Neural cell (in vitro differentiated cells): ENCODE measurements around the gene USP12. TPM values are rescaled to one million over a fixed set of nuclear protein-coding genes. Genes with fewer than 3 reads are reported as not detected.

Source experiments
- H2AFZ ChIP-seq: fragments of 200-600, 300-800 bp; sonication (generic), shearing (Covaris generic); 2 replicates; pipeline ENCODE4 v1.6.0; 2014; ENCODE audit warnings: low read depth, mild to moderate bottlenecking, antibody characterized with exemption, low read length, moderate library complexity
- H3F3A ChIP-seq: fragments of 200-600 bp; shearing (Covaris generic); 2 replicates; pipeline ENCODE4 v1.6.1; 2016; ENCODE audit warnings: mild to moderate bottlenecking, moderate library complexity, mixed read lengths, antibody characterized with exemption, low read length; ENCODE audit not compliant: insufficient read depth, poor library complexity, severe bottlenecking
- H3K27ac ChIP-seq: fragments of 200-600, 300-800 bp; sonication (generic), shearing (Covaris generic); 2 replicates; pipeline ENCODE4 v1.5.1; 2014; ENCODE audit warnings: mild to moderate bottlenecking, low read length, moderate library complexity
- H3K27me3 ChIP-seq: fragments of 300-800, 200-600 bp; sonication (generic), shearing (Covaris generic); 2 replicates; pipeline ENCODE4 v1.6.0; 2014; ENCODE audit warnings: mild to moderate bottlenecking, low read depth, low read length, moderate library complexity; ENCODE audit not compliant: insufficient read depth
- H3K36me3 ChIP-seq: fragments of 300-800, 200-600 bp; sonication (generic), shearing (Covaris generic); 2 replicates; pipeline ENCODE4 v1.5.1; 2014; ENCODE audit warnings: mild to moderate bottlenecking, antibody characterized with exemption, low read length, moderate library complexity; ENCODE audit not compliant: insufficient read depth
- H3K4me2 ChIP-seq: fragments of 300-800, 200-600 bp; sonication (generic), shearing (Covaris generic); 2 replicates; pipeline ENCODE4 v1.6.0; 2014; ENCODE audit warnings: mild to moderate bottlenecking, low read length
- H3K4me3 ChIP-seq: fragments of 300-800, 200-600 bp; sonication (generic), shearing (Covaris generic); 2 replicates; pipeline ENCODE4 v1.5.1; 2014; ENCODE audit warnings: mild to moderate bottlenecking, low read length, moderate library complexity
- H3K79me2 ChIP-seq: fragments of 200-600 bp; shearing (Covaris generic); replicated peaks from 2 replicates; pipeline ENCODE4 v1.6.0; 2014; ENCODE audit warnings: mild to moderate bottlenecking, low read length, moderate library complexity; ENCODE audit not compliant: insufficient read depth
- H3K9ac ChIP-seq: fragments of 300-800, 200-600 bp; sonication (generic), shearing (Covaris generic); 2 replicates; pipeline ENCODE4 v1.6.1; 2016; ENCODE audit warnings: mild to moderate bottlenecking, low read length, mixed read lengths
- H3K9me2 ChIP-seq: fragments of 200-600 bp; shearing (Covaris generic); 2 replicates; pipeline ENCODE4 v1.6.1; 2016; ENCODE audit warnings: mild to moderate bottlenecking, low read length, mixed read lengths; ENCODE audit not compliant: insufficient read depth
- H3K9me3 ChIP-seq: fragments of 200-600, 300-800 bp; sonication (generic), shearing (Covaris generic); 2 replicates; pipeline ENCODE4 v1.6.1; 2016; ENCODE audit warnings: mild to moderate bottlenecking, mixed run types, low read length, moderate library complexity, mixed read lengths
- H4K20me1 ChIP-seq: fragments of 200-600 bp; shearing (Covaris generic); 2 replicates; pipeline ENCODE4 v1.6.1; 2016; ENCODE audit warnings: mild to moderate bottlenecking, mixed run types; ENCODE audit not compliant: insufficient read depth
- CTCF ChIP-seq: fragments of 450-650 bp; IDR thresholded peaks from 2 replicates; pipeline ENCODE4 v1.5.1; 2014; ENCODE audit warnings: antibody characterized with exemption, mild to moderate bottlenecking, moderate library complexity; ENCODE audit not compliant: poor library complexity, severe bottlenecking
- EP300 ChIP-seq: fragments of 450-650 bp; conservative IDR thresholded peaks from 2 replicates; pipeline ENCODE4 v1.6.1; 2014; ENCODE audit warnings: antibody characterized with exemption, mild to moderate bottlenecking, moderate library complexity; ENCODE audit not compliant: poor library complexity, severe bottlenecking
- EZH2 ChIP-seq: fragments of 200-600, 300-800 bp; shearing (Covaris generic), sonication (generic); IDR thresholded peaks from 2 replicates; pipeline ENCODE4 v1.6.1; 2014; ENCODE audit warnings: antibody characterized with exemption, low read length, borderline replicate concordance, mild to moderate bottlenecking; ENCODE audit not compliant: insufficient read depth, poor library complexity, severe bottlenecking
- MXI1 ChIP-seq: fragments of 450-650 bp; conservative IDR thresholded peaks from 2 replicates; pipeline ENCODE4 v1.6.1; 2014; ENCODE audit warnings: antibody characterized with exemption, mild to moderate bottlenecking; ENCODE audit not compliant: poor library complexity, severe bottlenecking
- POLR2AphosphoS5 ChIP-seq: IDR thresholded peaks from 2 replicates; pipeline ENCODE4 v1.6.1; 2012
- RAD21 ChIP-seq: fragments of 450-650 bp; conservative IDR thresholded peaks from 2 replicates; pipeline ENCODE4 v1.6.1; 2014; ENCODE audit warnings: antibody characterized with exemption, mild to moderate bottlenecking, moderate library complexity
- REST ChIP-seq: IDR thresholded peaks from 2 replicates; pipeline ENCODE4 v1.6.1; 2012; ENCODE audit warnings: borderline replicate concordance
- SMC3 ChIP-seq: fragments of 450-650 bp; conservative IDR thresholded peaks from 2 replicates; pipeline ENCODE4 v1.6.1; 2014; ENCODE audit warnings: antibody characterized with exemption, mild to moderate bottlenecking, moderate library complexity; ENCODE audit not compliant: poor library complexity
- TAF1 ChIP-seq: IDR thresholded peaks from 2 replicates; pipeline ENCODE4 v1.6.1; 2012; ENCODE audit warnings: low read depth
- polyA plus RNA-seq: library from polyadenylated mRNA; depleted of rRNA; stranded (reverse); fragments of >200 nt; gene quantifications from 2 replicates; pipeline ENCODE4 v1.2.3, GENCODE V29; 2014

The USP12 gene
- polyA plus RNA-seq, 1 donor from 2014 or later, result 26.2 TPM

- H4K20me1 ChIP-seq, result no peaks in the 10 kb centered on the region
- no peaks in the 10 kb centered on the region for H3F3A ChIP-seq
- H3K79me2 ChIP-seq, result no peaks in the 10 kb centered on the region
- no peak overlapping the region for H3K9ac ChIP-seq
- H3K4me3 ChIP-seq, result no peak overlapping the region
- H3K9me3 ChIP-seq, result no peaks in the 10 kb centered on the region
- TF ChIP-seq EP300 (no peak), MXI1 (no peak), EZH2 (no peak), REST (no peak), TAF1 (no peak), CTCF (no peak), RAD21 (no peak), POLR2AphosphoS5 (no peak), SMC3 (no peak)
- H3K36me3 ChIP-seq, result no peaks in the 10 kb centered on the region
- no peak overlapping the region for H3K4me2 ChIP-seq
- no peaks in the 10 kb centered on the region for H3K9me2 ChIP-seq
- no peak overlapping the region for H2AFZ ChIP-seq
- H3K27ac ChIP-seq, result no peak overlapping the region
- no peaks in the 10 kb centered on the region for H3K27me3 ChIP-seq
These were observed 136.9 kb downstream of the USP12 start for GRCh38 chr13:27034678-27035111.

- Histone ChIP-seq H3K36me3 (no peaks in the 10 kb centered on the region), H3K79me2 (no peaks in the 10 kb centered on the region), H3K9ac (no peak overlapping the region), H3K9me2 (no peaks in the 10 kb centered on the region), H3K27me3 (no peaks in the 10 kb centered on the region), H3F3A (no peaks in the 10 kb centered on the region), H4K20me1 (no peaks in the 10 kb centered on the region), H2AFZ (no peak overlapping the region), H3K27ac (no peak overlapping the region), H3K4me3 (no peak overlapping the region), H3K9me3 (no peaks in the 10 kb centered on the region), H3K4me2 (no peak overlapping the region)
- TF ChIP-seq RAD21 (no peak), CTCF (no peak), EZH2 (no peak), MXI1 (no peak)
These were observed 142.7 kb downstream of the USP12 start for GRCh38 chr13:27028683-27029480.
